Measurements from ENCODE around the gene IL23A.
"Not testable (repeated sequence)": the region's sequence is repeated elsewhere in the genome, so short reads cannot be mapped to it uniquely, and the experiment has no call there.

IL23A gene, protein sequence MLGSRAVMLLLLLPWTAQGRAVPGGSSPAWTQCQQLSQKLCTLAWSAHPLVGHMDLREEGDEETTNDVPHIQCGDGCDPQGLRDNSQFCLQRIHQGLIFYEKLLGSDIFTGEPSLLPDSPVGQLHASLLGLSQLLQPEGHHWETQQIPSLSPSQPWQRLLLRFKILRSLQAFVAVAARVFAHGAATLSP

DNA sequence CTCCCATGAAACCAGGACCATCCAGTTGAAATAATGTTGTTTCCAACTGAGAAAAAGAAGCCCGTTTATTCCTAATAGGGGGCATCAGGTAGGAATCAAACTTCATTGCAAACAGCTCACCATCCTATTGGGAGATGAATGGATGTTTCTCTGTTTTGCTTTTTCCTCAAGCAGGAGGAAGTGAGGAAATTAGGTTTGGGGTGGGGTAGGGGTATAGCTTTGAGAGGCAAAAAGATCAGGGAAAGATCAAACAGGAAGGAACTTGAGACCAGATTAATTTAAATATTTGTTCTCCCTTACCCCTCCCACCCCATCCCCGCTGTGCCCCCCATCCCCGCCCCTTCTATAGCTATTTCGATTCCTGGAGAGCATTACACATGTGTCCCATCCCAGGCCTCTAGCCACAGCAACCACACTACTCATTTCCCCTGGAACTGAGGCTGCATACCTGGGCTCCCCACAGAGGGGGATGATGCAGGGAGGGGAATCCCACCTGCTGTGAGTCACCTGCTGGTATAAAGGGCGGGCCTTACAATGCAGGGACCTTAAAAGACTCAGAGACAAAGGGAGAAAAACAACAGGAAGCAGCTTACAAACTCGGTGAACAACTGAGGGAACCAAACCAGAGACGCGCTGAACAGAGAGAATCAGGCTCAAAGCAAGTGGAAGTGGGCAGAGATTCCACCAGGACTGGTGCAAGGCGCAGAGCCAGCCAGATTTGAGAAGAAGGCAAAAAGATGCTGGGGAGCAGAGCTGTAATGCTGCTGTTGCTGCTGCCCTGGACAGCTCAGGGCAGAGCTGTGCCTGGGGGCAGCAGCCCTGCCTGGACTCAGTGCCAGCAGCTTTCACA lies at the start of gene IL23A:
IL23A (plus strand) TSS at position 577 of the 850 bp plus-strand sequence; CDS start at position 738, 161 bp downstream.
- no peak for DNase-seq

DNA sequence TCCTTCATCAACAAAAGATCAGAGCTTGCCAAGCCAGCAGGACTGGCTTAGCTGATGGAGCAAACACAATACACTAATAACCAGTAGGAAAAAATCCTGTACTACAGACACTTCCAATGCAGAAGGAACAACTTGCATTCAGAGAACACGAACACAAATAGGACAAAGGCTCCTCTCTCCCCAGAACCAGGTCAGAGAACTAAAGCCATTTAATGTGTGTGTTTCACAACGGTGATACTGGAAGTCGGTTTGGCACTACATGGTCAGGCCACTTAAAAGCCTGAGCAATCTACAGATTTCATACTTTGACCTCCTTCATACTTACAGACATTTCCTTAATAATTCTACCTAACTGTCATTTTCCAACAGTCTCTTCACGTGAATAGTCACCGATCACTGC lies 44.9 kb upstream of the IL23A start:
- DNase-seq = no peak

DNA sequence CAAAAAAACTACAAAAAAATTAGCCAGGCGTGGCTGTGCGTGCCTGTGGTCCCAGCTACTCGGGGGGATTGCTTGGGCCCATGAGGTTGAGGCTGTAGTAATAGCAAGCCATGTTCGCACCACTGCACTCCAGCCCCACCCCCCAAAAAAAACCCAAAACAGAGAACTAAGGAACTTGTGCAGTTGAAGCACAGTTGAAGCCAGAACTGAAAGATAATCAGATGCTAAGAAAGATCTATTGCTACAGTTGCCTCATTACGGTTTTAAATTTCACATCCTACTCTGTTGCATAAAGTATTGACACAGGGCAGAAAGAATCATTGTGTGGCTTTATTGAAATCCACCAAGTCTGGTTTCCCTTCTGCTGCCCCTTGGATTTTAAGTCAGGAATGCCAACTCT lies 42.4 kb upstream of the IL23A start:
- no peak for DNase-seq

DNA sequence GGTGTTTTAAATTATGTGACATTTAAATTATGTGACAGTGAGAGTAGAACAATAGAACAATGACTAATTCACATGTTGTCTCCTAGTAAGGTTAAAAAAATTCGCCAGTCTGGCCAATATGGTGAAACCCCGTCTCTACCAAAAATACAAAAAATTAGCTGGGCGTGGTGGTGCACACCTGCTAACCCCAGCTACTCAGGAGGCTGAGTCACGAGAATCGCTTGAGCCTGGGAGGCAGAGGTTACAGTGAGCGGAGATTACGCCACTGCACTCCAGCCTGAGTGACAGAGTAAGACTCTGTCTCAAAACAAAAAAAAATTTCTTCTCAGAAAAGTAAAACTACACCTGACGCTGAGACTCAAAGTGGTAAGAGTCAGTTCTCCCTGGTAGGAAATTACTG lies 41.3 kb upstream of the IL23A start:
- no peak for DNase-seq

DNA sequence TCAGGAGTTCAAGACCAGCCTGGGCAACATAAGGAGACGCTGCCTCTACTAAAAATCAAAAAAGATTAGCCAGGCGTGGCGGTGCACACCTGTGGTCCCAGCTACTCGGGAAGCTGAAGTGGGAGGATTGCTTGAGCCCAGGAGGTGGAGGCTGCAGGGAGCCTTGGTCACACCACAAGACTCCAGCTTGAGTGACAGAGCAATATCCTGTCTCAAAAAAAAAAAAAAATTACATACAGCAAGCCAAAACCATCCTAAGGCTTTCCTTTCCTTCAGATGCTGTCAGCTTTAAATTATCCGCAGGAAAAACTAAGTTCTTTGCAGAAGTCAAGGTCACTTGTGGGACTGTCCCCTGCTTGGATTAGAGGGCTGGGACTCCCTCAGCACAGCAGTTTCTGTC lies 39.9 kb upstream of the IL23A start:
- DNase-seq = no peak

DNA sequence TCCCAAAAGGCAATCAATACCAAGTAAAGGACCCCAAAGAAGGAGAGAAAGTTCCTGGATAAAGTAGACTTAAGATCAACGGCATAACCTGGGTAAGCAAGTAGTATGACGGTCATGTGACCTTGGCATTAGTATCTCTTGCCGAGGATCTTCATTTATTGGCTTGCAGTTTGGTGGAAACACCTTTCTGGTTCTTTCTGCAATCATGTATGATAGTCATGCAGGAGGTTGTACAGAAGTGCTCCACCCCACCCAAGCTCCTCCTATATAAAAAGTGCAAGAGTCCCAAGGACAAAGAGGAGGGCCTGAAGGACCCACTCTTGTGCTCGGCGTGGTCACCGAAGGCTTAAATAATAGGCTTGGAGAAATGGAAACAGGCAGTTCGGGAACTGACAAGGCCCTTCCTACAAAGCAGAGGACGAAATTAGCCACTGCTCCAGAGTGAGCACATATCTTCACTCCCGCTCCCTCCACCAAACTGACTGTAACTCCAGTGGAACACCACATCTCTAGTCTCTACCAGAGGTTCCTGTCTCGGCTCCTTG lies 39.3 kb upstream of the IL23A start:
- peak; percentile 52 for DNase-seq

DNA sequence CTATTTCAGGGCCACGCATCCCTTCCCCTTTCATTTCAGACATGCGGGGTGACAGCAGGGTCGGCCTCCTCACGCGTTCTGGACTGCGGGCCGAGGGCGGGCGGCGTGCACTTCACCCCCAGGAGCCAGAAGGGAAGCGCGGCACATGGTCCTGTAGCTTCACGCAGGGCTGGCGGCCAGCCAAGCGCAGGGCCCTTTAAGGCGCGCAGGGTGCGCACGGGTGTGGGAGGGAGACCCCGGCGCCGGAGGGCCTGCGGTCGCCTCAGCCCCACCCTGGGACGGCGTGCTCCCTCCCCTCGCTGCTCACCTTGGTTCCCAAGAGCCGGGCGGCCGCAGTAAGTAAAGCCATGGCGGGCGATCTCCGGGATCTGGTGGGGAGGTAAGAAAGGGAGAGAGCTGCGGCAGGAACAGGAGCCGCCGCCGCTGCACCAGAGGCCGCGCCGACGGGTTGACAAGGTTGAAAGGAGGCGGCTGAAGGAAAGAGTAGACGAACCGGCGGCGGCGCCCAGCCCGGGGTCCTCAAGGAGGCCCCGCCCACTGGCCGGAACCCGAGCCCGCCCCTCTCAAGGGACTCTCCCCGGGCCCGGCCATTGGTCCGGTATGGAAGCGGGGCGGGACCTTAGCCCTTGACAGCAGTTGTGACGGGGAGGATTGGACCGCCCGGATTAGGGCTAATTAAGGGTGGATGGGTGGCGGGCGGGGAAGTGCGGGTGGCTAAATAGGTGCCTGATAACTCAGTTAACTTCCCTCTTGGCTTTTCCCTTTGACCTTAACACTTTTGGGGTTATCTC lies 38.6 kb upstream of the IL23A start, which contains the start of gene CS:
CS (minus strand) TSS at position 478 of the 791 bp plus-strand sequence; CDS start at position 349, 129 bp downstream.
- peak; percentile 99 for DNase-seq

DNA sequence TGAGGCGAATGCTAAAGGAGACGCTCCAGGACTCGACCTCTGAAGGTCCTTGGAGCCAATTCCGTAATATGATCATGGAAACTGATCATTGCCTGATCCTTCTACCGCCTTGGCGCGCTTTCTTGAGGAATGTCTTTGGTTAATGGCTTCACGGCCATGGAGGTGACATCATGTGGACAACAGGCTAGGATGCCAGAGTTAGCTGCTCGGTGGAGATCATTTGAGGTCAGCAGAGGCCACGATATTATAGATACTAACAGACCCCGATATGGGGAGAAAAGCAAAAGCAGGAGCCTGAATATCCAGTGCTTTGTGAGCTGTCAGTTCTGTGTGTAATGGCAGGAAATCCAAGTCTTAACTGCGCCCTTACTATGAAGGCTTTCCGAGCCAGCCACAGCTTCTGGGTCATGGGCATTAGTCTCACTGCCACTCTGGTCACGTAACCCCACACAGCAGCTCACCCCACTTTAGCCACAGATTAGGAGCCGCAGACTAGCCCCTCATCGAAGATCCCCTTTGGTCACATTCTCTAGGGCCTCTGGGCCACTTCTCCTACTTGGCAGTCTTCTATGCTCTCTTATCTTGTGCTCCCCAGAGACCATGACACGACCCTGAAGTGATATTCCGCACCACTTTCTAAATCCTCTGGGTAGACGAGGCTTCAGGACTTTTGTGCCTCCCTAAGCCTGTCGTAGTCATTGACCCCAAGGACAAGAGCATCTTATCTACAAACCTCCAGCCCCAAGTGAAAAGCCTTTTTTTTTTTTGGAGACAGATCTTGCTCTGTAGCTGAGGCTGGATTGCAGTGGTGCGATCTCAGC lies 37.8 kb upstream of the IL23A start:
- no peak for DNase-seq

DNA sequence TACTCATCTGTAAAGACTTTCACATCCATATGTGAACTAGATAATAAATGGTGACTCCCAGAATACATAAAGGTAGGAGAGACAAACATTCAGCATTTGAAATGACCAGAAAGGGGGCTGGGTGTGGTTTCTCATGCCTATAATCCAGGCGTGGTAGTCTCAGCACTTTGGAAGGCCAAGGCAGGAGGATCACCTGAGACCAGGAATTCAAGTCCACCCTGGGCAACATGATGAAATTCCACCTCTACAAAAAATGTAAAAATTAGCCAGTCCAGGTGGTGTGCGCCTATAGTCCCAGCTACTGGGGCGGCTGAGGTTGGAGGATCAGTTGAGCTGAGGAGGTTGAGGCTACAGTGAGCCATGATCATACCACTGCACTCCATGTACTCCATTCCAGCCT lies 34.4 kb upstream of the IL23A start:
- DNase-seq = no peak

DNA sequence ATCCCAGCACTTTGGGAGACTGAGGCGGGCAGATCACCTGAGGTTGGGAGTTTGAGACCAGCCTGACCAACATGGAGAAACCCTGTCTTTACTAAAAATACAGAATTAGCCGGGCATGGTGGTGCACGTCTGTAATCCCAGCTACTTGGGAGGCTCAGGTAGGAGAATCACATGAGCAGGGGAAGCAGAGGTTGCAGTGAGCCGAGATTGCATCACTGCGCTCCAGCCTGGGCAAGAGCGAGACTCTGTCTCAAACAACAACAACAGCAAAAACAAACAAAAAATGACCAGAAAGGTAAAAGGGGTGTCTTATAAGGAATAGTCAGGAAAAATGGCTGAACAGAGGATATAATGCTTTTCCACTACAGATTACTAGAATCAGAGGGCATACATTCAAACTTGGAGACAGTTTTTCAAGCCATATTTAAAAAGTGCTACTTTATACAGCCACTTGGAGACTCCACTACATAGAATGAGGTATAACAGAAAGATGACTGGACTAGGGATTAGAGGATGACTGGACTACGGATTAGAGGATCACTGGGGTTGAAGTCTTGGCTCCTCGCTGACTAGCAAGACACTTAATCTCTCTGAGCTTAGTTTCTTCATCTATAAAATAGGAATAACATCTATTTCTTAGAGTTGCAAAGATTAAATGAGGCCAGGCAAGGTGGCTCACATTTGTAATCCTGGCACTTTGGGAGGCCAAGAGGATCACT lies 33.7 kb upstream of the IL23A start:
- DNase-seq = no peak

DNA sequence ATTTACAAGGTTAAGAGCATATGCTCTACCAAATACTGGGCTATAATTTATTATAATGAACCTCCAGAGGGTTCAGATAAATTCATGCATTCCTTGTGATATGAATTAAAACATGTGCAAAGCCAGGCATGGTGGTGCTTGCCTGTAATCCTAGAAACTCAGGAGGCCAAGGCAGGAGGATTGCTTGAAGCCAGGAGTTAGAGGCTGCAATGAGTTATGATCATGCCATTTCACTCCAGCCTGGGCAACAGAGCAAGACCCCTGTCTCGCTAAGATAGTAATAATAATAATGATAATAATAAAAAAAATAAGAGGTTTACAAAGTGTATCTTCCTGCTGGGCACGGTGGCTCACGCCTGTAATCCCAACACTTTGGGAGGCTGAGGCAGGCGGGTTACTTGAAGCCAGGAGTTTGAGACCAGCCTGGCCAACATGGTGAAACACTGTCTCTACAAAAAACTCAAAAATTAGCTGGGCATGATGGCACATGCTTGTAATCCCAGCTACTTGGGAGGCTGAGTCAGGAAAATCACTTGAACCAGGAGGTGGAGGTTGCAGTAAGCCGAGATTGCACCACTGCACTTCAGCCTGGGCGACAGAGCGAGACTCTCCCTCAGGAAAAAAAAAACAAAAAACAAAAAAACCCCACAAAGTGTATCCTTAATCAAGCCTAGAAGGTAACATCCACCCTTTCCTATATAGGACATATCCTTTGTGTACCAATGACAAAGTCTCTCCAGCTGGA lies 31.3 kb upstream of the IL23A start:
- DNase-seq = no peak

DNA sequence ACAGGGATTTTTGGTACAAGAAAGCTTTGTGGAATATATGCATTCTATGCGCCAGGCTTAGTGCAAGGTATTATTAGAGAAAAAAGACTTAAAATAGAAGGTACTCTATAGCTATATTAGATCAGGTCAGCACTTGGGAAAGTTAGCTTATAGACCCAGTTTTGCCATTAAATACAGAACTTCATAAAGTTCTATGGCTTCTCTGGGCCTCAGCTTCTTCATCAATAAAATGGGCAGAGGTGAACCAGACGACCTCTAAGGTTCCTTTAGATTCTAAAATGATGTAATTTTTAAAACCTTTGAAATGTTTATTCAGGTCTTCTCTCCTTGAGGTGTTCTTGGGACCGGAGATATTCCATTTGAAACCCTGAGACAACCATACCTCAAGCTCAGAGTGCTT lies 30.0 kb upstream of the IL23A start:
- no peak for DNase-seq

DNA sequence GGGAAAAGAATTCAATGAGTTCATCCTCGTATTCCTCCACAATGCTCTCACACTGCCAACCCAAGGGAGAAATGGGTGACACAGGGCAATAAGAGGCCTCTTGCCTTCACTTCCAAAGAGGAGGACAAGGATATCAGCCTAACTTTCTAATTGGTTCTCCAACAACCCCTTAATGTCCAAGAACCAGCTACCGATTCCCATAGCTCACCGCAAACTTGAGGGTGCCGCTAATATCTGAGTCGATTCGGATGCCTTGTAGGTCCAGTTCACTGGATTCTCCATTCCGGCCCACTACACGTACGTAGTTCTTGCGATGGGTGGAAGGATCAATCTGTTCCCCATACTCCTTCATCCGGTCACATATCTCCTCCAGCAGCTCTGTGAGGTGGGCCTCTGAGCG lies 27.7 kb upstream of the IL23A start:
- DNase-seq = no peak

DNA sequence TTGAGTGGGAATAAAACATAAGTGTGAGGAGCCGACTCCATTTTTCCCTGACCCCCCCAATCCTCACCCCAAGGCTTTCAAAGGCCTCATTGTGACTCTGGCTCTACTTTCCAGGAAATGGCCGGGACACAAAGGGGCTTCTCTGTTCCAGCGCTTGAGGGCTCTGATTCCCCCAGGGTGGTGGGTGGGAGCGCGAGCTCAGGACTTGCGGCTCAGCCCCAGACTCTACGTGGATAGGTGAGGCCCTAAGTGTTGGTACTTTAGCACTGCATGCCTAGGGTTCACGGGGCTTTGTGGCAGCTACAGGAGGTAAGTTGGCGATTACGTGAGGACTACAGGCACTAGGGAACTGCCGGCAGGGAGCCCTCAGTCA lies 23.4 kb upstream of the IL23A start:
- peak; percentile 25 for DNase-seq

DNA sequence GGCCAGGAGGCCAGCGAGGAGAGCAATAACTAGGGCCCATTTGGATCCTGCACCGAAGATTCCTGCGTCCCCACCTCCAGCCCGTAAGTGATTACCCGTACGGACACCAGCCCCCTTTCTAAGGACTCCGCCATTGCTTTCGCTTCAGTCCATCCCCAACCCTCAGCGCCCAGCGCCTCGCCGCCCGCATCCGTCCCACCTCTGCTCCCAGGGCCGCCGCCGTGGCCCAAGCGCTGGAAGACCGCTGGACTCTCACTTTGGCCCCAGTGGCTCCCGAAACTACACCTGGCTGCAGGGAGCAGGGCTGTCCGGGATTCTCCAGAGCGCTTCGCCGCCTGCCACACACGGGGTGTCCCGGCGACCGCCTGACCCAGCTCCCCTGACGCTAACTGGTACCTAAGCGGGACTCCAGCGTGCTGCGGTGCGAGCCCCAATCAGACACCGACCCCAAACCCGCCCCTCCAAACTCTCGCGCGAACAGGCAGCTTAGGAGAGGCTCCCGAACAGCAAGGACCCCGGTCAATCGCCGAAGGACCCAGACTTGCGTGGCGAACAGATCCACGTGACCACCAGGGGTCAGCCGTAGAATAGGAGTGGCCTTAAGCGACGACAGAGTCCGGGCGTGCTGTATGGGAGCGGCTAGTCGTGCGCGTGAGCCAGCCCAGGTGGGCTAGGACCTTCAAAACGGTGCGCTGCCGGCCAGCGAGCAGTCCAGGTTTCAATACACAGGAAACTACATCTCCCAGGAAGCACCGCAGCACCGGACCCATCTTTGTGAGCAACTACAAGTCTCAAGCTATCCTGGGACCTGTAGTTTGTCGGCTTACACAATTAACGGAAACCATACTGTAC lies 22.8 kb upstream of the IL23A start, which contains the start of gene CNPY2:
CNPY2 (minus strand) TSS at position 367 of the 852 bp plus-strand sequence. CDS start 771 bp downstream, outside the sequence.
- peak; percentile 96 for DNase-seq

DNA sequence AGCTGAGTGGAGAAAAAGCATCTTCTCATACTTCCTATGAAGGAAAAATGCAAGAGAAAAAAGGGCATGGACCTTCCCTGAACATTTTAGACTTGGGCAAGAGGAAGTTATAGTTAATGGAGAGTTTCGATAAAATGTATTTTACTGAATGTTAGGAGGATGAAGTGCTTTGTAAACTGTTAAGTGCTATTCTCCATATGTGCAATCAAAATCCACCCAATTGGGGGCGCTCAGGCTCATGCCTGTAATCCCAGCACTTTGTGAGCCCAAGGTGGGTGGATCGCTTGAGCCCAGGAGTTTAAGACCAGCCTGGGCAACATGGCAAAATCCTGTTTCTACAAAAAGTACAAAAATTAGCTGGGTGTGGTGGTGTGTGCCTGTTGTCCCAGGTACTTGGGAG lies 21.0 kb upstream of the IL23A start:
- no peak for DNase-seq

DNA sequence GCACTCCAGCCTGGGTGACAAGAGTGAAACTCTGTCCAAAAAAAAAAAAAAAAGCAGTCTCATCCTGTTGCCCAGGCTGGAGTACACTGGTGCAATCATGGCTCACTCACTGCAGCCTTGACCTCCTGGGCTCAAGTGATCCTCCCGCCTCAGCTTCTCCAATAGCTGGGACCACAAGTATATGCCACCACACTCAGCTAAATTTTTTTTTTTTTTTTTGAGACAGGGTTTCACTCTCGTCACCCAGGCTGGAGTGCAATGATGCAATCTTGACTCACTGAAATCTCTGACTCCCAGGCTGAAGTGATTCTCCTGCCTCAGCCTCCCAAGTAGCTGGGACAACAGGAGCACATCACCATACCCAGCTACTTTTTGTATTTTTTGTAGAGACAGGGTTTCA lies 17.7 kb upstream of the IL23A start:
- DNase-seq = no peak

DNA sequence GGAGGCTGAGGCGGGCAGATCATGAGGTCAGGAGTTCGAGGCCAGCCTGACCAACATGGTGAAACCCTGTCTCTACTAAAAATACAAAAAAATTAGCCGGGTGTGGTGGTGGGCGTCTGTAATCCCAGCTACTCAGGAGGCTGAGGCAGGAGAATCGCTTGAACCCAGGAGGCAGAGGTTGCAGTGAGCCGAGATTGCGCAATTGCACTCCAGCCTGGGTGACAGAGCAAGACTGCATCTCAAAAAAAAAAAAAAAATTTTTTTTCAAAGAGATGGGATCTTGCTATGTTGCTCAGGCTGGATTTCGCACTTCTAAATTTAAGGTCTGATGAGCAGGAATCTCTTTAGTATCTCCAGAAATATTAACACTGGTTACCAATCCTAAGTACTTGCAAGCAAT lies 17.1 kb upstream of the IL23A start:
- not testable (repeated sequence) for DNase-seq

DNA sequence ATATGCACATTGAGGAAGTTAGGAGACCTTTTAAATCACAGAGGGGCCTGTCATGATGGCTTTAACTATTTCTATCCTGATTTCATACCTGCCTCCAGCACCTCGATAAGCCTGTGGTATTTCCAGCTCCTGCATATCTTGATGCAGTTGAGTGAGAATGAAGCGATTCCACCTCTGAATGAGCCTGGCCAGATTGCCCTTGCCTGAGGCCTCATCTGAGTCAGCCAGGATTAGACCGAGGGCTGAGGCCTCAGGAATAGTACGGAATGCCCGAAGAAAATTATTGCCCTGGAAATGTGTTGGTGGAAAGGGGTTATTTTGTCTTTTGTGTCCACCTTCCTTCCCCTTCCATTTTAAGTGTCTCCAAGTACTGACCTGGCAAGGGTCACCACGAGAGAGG lies 14.5 kb upstream of the IL23A start:
- no peak for DNase-seq

DNA sequence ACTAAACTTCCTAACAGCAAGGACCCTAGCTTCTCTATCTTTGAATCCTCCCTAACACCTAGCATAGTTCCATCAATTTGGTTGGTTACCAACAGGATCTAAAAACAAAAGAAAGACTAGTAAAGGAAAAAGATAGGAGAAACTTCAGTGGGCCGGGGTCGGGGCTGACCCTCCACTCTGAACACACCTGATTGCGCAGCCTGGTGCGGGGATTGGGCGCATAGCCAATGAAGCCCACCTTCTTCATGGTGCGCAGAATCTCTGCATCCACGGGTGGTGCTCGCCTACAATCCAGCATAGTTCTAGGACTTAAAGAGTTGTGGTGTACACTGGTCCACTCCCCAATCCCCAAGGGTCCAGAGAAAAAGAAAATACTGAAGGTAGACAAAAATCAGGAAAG lies 12.6 kb upstream of the IL23A start:
- no peak for DNase-seq
